Measurements from ENCODE around the gene IL17REL.

The IL17REL gene

DNA sequence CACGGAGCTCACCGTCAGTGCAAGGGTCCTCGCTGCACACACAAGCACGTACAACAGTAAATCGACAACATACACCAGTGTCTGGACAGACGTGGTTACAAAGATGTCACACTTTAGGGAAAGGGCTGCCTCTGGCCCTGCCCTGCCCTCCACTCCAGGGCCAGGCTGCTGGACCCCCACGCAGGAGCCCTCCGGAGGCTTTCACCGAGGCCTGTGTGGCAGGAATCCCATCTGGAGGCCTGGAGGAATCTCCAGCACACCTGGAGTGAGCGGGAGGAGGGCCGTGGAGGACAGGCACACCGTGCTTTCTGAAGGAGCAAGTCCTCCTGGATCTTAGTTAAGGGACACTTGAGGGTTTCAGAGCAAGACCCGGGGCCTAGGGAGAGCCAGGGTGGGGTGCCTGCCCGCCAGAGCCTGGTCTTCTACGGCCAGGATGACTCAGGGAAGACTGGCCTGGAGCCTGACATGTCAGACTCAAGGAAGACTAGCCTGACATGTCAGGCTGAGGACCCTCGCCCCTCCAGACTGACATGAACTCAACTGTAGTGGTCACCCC lies 54.1 kb downstream of the IL17REL start:
- no peak for DNase-seq (ENCODE audit: low spot score)
- TF ChIP-seq, protein P1, sequence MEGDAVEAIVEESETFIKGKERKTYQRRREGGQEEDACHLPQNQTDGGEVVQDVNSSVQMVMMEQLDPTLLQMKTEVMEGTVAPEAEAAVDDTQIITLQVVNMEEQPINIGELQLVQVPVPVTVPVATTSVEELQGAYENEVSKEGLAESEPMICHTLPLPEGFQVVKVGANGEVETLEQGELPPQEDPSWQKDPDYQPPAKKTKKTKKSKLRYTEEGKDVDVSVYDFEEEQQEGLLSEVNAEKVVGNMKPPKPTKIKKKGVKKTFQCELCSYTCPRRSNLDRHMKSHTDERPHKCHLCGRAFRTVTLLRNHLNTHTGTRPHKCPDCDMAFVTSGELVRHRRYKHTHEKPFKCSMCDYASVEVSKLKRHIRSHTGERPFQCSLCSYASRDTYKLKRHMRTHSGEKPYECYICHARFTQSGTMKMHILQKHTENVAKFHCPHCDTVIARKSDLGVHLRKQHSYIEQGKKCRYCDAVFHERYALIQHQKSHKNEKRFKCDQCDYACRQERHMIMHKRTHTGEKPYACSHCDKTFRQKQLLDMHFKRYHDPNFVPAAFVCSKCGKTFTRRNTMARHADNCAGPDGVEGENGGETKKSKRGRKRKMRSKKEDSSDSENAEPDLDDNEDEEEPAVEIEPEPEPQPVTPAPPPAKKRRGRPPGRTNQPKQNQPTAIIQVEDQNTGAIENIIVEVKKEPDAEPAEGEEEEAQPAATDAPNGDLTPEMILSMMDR (IDR thresholded peaks at IDR 0.05; ENCODE audit: borderline replicate concordance, control extremely low read depth, extremely low read depth, insufficient read depth, missing control alignments): no peak
- in situ Hi-C loops (cut with MboI; ENCODE audit: low sequenced_read_pairs, unreplicated experiment): no loop called here

- in situ Hi-C loops (cut with MboI; ENCODE audit: low sequenced_read_pairs, unreplicated experiment): no loop called here
Measured at GRCh38 chr22:49957826-49958365, 54.7 kb downstream of the IL17REL start.

GRCh38 chr22:49956914-49957825 lies 55.4 kb downstream of the IL17REL start:
- TF ChIP-seq, protein P1 (IDR thresholded peaks at IDR 0.05; ENCODE audit: borderline replicate concordance, control extremely low read depth, extremely low read depth, insufficient read depth, missing control alignments): no peak
- in situ Hi-C loops (cut with MboI; ENCODE audit: low sequenced_read_pairs, unreplicated experiment): no loop called here
- no peak for DNase-seq (ENCODE audit: low spot score)

More at GRCh38 chr22:49957826-49958365, 54.7 kb downstream of the IL17REL start:
- no peak for DNase-seq (ENCODE audit: low spot score)
- TF ChIP-seq, protein P1 (IDR thresholded peaks at IDR 0.05; ENCODE audit: borderline replicate concordance, control extremely low read depth, extremely low read depth, insufficient read depth, missing control alignments): no peak

DNA sequence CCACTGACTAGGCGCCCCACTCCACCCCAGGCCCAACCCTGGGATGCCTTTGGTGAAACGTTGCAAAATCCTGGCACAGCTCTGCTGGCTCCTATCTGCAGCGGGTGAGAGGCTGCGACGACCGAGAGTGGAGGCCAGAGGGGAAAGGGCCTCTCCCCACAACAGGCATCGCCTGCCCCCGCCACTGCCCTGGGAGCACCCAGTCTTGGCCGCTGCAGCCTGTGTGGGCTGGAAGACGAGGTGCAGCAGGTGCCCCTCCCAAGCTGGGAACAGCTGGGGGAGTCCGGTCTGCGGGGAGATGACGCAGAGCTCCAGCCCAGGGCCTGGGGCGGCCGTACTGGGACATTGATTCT lies 56.2 kb downstream of the IL17REL start:
- DNase-seq (ENCODE audit: low spot score): no peak
- TF ChIP-seq, protein P1 (IDR thresholded peaks at IDR 0.05; ENCODE audit: borderline replicate concordance, control extremely low read depth, extremely low read depth, insufficient read depth, missing control alignments): no peak
- in situ Hi-C loops (cut with MboI; ENCODE audit: low sequenced_read_pairs, unreplicated experiment): no loop called here

DNA sequence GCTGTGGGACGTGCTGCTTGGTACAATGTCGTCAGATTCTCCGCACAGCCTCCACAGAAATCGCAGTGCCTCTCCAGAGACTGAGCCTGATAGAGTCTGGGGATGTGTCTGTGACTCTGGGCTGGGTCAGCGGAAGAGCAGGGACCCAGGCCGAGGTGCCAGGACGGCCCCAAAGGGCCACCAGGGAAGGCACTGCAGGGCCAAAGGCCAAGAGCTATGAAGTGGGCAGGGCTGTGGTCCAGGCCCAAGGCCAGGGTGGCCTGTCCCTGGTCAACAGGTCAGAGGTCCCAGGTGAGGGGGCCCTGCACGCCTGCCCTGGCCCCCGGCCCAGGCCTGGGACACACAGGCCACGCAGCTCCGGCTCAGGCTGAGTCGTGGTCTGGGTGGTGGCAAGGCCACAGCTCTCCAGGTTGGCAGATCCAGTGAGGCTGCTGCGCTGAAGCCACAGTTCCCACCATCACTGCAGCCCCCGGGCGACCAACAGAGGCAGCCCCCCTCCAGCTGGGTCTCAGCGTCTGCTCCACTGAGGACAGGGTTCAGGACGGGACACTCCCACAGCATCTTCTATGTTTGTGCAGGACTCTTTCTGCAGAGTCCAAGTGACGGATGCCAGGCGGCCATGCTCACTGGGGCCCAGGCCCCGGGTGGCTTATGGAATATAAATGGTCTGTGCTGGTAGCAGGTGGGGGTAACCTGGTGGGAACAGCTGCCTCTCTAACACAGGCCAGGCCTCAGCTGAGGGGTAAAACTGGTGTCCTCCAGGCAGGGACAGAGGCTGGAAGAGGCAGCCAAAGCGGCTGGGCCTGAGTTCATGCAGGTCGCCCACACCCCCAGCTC lies 56.8 kb downstream of the IL17REL start:
- TF ChIP-seq, protein P1 (IDR thresholded peaks at IDR 0.05; ENCODE audit: borderline replicate concordance, control extremely low read depth, extremely low read depth, insufficient read depth, missing control alignments): no peak
- in situ Hi-C loops (cut with MboI; ENCODE audit: low sequenced_read_pairs, unreplicated experiment): no loop called here
- no peak for DNase-seq (ENCODE audit: low spot score)

- no peak for DNase-seq (ENCODE audit: low spot score)
- in situ Hi-C loops (cut with MboI; ENCODE audit: low sequenced_read_pairs, unreplicated experiment): no loop called here
- TF ChIP-seq, protein P1 (IDR thresholded peaks at IDR 0.05; ENCODE audit: borderline replicate concordance, control extremely low read depth, extremely low read depth, insufficient read depth, missing control alignments): no peak
Measured at GRCh38 chr22:49954991-49955580, 57.5 kb downstream of the IL17REL start.

Measured in GM13976 (cell line).